K562 (cell line): ENCODE measurements around the gene STAM2. TPM values are rescaled to one million over a fixed set of nuclear protein-coding genes. Genes with fewer than 3 reads are reported as not detected.

Experiments used
- JUNB ChIP-seq: fragments of 450-650 bp; formaldehyde crosslinking; conservative IDR thresholded peaks from 2 replicates; pipeline ENCODE4 v1.4.0; 2020; ENCODE audit warnings: mild to moderate bottlenecking
- KDM4B ChIP-seq, 2 experiments: fragments of 450-650 bp in 1 of 2; sonication (generic) in 1 of 2; IDR thresholded peaks; 2 replicates each; pipeline ENCODE4 v1.6.1; 2016 to 2017; ENCODE audit warnings: borderline replicate concordance in 2 of 2, antibody characterized with exemption in 1 of 2, low read depth in 1 of 2, mild to moderate bottlenecking in 1 of 2
- NCOA6 ChIP-seq: fragments of 450-650 bp; IDR thresholded peaks from 2 replicates; pipeline ENCODE4 v1.6.1; 2017; ENCODE audit warnings: mild to moderate bottlenecking
- RBM15 ChIP-seq: fragments of 200-400 bp; formaldehyde crosslinking; IDR thresholded peaks from 2 replicates; pipeline ENCODE4 v1.6.1; 2018; ENCODE audit warnings: mild to moderate bottlenecking, low read length, moderate library complexity; ENCODE audit not compliant: insufficient read depth
- RFX5 ChIP-seq: IDR thresholded peaks from 2 replicates; pipeline ENCODE4 v1.6.1; 2011; ENCODE audit warnings: low read depth, mild to moderate bottlenecking, improper control_type of control experiment, low read length
- SIN3A ChIP-seq, 2 experiments: fragments of 150-350 bp in 1 of 2; IDR thresholded peaks; 2 replicates each; pipeline ENCODE4 v1.6.1; 2011 to 2016; ENCODE audit warnings: borderline replicate concordance in 2 of 2, low read depth in 2 of 2, low read length in 2 of 2, mild to moderate bottlenecking in 2 of 2, moderate library complexity in 2 of 2; ENCODE audit not compliant: control insufficient read depth in 1 of 2
- SIRT6 ChIP-seq: IDR thresholded peaks from one replicate; pipeline ENCODE4 v1.6.1; 2012; ENCODE audit warnings: low read depth, mild to moderate bottlenecking, control low read depth, inconsistent platforms, low read length, moderate library complexity
- UBTF ChIP-seq, 2 experiments: IDR thresholded peaks; 2 replicates each; pipeline ENCODE4 v1.6.1; 2012; ENCODE audit warnings: improper control_type of control experiment in 2 of 2, low read depth in 2 of 2, low read length in 2 of 2, borderline replicate concordance in 1 of 2
- ZBTB2 ChIP-seq: fragments of 450-650 bp; IDR thresholded peaks from 2 replicates; pipeline ENCODE4 v1.6.1; 2016; ENCODE audit warnings: antibody characterized with exemption
- ZC3H8 ChIP-seq: fragments of 450-650 bp; IDR thresholded peaks from 2 replicates; pipeline ENCODE4 v1.6.1; 2017
- ZNF212 ChIP-seq: fragments of 450-650 bp; formaldehyde crosslinking; IDR thresholded peaks from 2 replicates; pipeline ENCODE4 v1.4.0; 2020; ENCODE audit warnings: mild to moderate bottlenecking
- ZNF311 ChIP-seq: fragments of 250-450 bp; sonication (Bioruptor Pico); IDR thresholded peaks from 2 replicates; pipeline ENCODE4 v1.4.0; 2020; ENCODE audit warnings: mild to moderate bottlenecking, moderate library complexity
- ZNF449 ChIP-seq: fragments of 250-450 bp; sonication (Bioruptor Pico); IDR thresholded peaks from 2 replicates; pipeline ENCODE4 v1.8.0; 2022; ENCODE audit warnings: moderate library complexity, mild to moderate bottlenecking, inconsistent platforms
- polyA plus RNA-seq, 8 experiments: library from polyadenylated mRNA; depleted of rRNA in 4 of 8; stranded (reverse) in 5 of 8; unstranded in 3 of 8; fragments of >200 nt; fragmentation: Nextera tagmentation in 2 of 8; fragmentation: Illumina TruSeq in 1 of 8; extraction: Ambion mirVana in 2 of 8; extraction: Trizol in 1 of 8; gene quantifications; 2 replicates each; pipeline versions ENCODE4 v1.2.1 to v1.2.3, GENCODE V29; 2011 to 2014; ENCODE audit warnings: inconsistent platforms in 1 of 8, missing spikeins in 1 of 8
- total RNA-seq, 7 experiments: library from RNA; depleted of rRNA in 6 of 7; stranded (reverse); fragments of >200 nt in 6 of 7; fragmentation: Illumina TruSeq in 2 of 7; extraction: Trizol in 2 of 7; gene quantifications; 2 replicates each; pipeline versions ENCODE4 v1.2.1 to v1.2.3, GENCODE V29; 2011 to 2021; ENCODE audit warnings: low replicate concordance in 1 of 7
- TF ChIP-seq, protein P1 (sequence below): sonication (generic); formaldehyde crosslinking; IDR thresholded peaks from 2 replicates; pipeline ENCODE4 v1.4.0; 2020; ENCODE audit warnings: mild to moderate bottlenecking, missing genetic modification reagents
- TF ChIP-seq, protein P2 (sequence below): sonication (generic); formaldehyde crosslinking; IDR thresholded peaks from 2 replicates; pipeline ENCODE4 v1.8.0; 2022; ENCODE audit warnings: mild to moderate bottlenecking, missing genetic modification reagents
- TF ChIP-seq, protein P3 (sequence below): fragments of 450-650 bp; IDR thresholded peaks from 2 replicates; pipeline ENCODE4 v1.7.0; 2016; ENCODE audit warnings: borderline replicate concordance

STAM2 gene
- total and polyA plus RNA-seq, 9 of the 15 experiments (the other 6 are each of a cell fraction or from before 2014, with no cell fraction given) = 4.5 to 13.9 (median 8.7) TPM

GRCh38 chr2:152175368-152176112 is at the start of gene STAM2 (continued):
- TF ChIP-seq, protein P1, sequence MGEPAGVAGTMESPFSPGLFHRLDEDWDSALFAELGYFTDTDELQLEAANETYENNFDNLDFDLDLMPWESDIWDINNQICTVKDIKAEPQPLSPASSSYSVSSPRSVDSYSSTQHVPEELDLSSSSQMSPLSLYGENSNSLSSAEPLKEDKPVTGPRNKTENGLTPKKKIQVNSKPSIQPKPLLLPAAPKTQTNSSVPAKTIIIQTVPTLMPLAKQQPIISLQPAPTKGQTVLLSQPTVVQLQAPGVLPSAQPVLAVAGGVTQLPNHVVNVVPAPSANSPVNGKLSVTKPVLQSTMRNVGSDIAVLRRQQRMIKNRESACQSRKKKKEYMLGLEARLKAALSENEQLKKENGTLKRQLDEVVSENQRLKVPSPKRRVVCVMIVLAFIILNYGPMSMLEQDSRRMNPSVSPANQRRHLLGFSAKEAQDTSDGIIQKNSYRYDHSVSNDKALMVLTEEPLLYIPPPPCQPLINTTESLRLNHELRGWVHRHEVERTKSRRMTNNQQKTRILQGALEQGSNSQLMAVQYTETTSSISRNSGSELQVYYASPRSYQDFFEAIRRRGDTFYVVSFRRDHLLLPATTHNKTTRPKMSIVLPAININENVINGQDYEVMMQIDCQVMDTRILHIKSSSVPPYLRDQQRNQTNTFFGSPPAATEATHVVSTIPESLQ (CRISPR knock-in tag) = peak; percentile 76
- TF ChIP-seq ZBTB2 (no peak), ZNF311 (peak; percentile 32; the same call in 1 of the 2 replicates), JUNB (CRISPR knock-in tag) (no peak), ZC3H8 (no peak), RBM15 (no peak), KDM4B (IDR thresholded peaks at IDR 0.05; ENCODE audit: borderline replicate concordance in 2 of 2, low read depth in 1 of 2) (0 out of 4 replicates have a peak, but pooled peaks of 1 of the 2 experiments have one; percentile 52), SIN3A (IDR thresholded peaks at IDR 0.05; ENCODE audit: borderline replicate concordance in 2 of 2, control insufficient read depth in 1 of 2, low read depth in 2 of 2, low read length in 2 of 2) (peak; percentile 81 to 95; a peak in 3 of 4 replicates), UBTF (IDR thresholded peaks at IDR 0.05; ENCODE audit: borderline replicate concordance in 1 of 2, low read depth in 2 of 2, low read length in 2 of 2) (peak; percentile 18 to 67; a peak in 1 of 4 replicates), SIRT6 (no peak), NCOA6 (peak; percentile 78), ZNF449 (CRISPR knock-in tag) (no peak), RFX5 (no peak), ZNF212 (no peak)
- TF ChIP-seq, protein P2, sequence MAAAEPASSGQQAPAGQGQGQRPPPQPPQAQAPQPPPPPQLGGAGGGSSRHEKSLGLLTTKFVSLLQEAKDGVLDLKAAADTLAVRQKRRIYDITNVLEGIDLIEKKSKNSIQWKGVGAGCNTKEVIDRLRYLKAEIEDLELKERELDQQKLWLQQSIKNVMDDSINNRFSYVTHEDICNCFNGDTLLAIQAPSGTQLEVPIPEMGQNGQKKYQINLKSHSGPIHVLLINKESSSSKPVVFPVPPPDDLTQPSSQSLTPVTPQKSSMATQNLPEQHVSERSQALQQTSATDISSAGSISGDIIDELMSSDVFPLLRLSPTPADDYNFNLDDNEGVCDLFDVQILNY (CRISPR knock-in tag) = 0 out of 2 replicates have a peak, but pooled peaks have one; percentile 37
- TF ChIP-seq, protein P3, sequence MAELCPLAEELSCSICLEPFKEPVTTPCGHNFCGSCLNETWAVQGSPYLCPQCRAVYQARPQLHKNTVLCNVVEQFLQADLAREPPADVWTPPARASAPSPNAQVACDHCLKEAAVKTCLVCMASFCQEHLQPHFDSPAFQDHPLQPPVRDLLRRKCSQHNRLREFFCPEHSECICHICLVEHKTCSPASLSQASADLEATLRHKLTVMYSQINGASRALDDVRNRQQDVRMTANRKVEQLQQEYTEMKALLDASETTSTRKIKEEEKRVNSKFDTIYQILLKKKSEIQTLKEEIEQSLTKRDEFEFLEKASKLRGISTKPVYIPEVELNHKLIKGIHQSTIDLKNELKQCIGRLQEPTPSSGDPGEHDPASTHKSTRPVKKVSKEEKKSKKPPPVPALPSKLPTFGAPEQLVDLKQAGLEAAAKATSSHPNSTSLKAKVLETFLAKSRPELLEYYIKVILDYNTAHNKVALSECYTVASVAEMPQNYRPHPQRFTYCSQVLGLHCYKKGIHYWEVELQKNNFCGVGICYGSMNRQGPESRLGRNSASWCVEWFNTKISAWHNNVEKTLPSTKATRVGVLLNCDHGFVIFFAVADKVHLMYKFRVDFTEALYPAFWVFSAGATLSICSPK = no peak
